Measurements from ENCODE around the gene PLEKHN1.

DNA sequence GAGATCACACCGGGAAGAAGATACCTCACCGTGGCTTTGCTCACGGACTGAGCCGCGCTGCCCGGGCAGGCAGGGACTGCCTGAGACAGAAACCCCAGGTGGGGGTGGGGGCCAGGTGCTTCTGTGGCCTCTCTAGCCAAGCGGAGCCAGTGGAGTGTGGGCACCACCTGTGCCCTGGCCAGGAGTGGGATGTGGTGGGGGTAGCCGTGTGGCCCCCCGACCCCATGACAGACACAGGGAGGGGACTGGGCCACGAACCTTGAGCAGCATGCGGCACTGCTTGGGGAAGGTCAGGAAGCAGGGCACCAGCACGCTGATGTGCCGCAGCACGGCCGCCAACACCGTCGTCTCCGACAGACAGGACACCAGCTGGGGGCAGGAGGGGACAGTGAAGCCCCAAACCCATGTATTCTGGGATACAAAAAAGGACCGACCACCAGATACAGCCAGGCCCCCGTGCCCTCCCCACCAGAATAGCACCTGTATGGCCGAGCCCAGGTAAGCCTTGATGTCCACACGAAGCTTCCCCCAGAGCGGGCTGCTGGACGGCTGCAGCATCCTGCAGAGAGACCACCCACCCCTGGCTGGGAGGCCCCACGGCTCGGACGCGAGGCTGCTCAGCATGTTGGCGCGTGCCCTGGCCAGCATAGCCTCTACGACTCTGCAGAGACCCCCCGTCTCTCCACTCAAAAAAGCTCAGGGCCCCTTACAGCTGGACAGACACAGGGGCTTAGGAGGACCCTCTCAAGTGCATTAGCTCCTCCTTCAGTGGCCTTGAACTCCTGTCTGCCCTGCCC lies 12.6 kb upstream of the PLEKHN1 start:
- TF ChIP-seq CTCF (IDR thresholded peaks at IDR 0.05; ENCODE audit: low read depth, low read length) (no peak), EZH2phosphoT487 (IDR thresholded peaks at IDR 0.05; ENCODE audit: low read depth) (no peak)

Data from OCI-LY3 (cell line).